ENCODE results near the gene LTBP2.
A peak's percentile ranks its signal among the peaks of the same experiment; 100 is the strongest.

Gene LTBP2

DNA sequence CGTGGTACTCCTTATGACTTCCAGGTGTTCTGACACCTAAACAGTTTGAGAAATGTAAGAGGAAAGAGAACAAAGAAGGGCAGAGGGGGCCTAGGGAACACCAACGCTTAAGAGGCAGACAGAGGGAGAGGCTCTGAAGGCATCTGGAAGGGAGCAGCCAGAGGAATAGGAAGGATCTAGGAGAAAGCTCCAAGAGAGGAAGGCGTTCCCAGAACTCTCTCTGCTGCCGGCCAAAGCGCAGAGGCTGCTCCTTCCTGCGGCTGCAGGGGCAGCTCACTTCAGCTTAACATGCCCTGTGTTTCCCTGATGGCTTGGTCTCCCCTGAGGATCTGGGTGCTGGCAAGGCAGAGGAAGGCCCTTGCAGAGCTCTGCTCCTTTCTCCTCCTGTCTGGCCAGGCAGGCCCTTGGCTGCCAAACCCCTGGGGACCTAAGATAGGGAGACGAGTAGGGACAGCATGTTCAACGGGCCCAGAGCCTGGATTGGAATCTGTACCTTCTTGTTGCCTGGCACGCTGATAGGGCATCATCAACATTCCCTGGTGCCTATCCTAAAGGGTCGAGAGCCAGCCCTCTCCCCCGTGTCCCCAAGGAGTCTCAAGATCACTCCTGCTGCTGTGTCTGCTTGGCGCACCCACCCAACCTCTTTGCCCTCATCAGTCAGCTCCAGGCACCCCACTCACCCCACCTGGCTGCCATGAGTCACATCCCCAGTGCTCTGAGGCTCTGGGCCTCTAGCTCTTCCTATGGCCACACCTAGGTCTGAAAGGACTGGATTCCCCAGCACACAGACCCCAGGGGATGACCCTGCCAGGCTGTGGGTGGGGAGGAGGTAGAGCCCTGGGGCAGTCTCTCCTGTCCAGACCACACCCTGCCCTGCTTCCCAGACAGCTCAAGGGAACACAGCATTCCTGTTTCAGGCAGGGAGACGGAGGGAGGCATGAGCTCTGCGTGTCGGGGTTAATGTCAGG, 45.6 kb downstream of the LTBP2 start:
- intact Hi-C loops (cut with micrococcal nuclease), result no loop called here
- Mint-ChIP-seq H3K27ac (peak overlapping the region; percentile 36), H3K9me3 (no peaks in the 10 kb centered on the region), H3K4me1 (ENCODE audit: low read depth) (peaks cover 42% of the 10 kb centered on the region), H3K36me3 (ENCODE audit: low read depth) (no peaks in the 10 kb centered on the region), H3K27me3 (peaks cover 10% of the 10 kb centered on the region), H3K4me3 (no peak overlapping the region)

- Mint-ChIP-seq H3K4me3 (no peak overlapping the region), H3K27me3 (peaks cover 18% of the 10 kb centered on the region), H3K4me1 (ENCODE audit: low read depth) (peaks cover 19% of the 10 kb centered on the region), H3K27ac (no peak overlapping the region), H3K9me3 (no peaks in the 10 kb centered on the region), H3K36me3 (ENCODE audit: low read depth) (no peaks in the 10 kb centered on the region)
- intact Hi-C loops (cut with micrococcal nuclease), result no loop called here
These were observed 48.4 kb downstream of the LTBP2 start for GRCh38 chr14:74563586-74564159.

GRCh38 chr14:74563233-74563585, 48.8 kb downstream of the LTBP2 start:
- Mint-ChIP-seq H3K4me3 (no peak overlapping the region), H3K27ac (peak overlapping the region; percentile 49), H3K9me3 (no peaks in the 10 kb centered on the region), H3K4me1 (ENCODE audit: low read depth) (peaks cover 16% of the 10 kb centered on the region), H3K27me3 (peaks cover 17% of the 10 kb centered on the region), H3K36me3 (ENCODE audit: low read depth) (no peaks in the 10 kb centered on the region)
- intact Hi-C loops (cut with micrococcal nuclease), result no loop called here

GRCh38 chr14:74562515-74563232, 49.4 kb downstream of the LTBP2 start:
- intact Hi-C loops (cut with micrococcal nuclease), result no loop called here
- Mint-ChIP-seq H3K4me1 (ENCODE audit: low read depth) (peaks cover 11% of the 10 kb centered on the region), H3K27me3 (peaks cover 14% of the 10 kb centered on the region), H3K4me3 (no peak overlapping the region), H3K36me3 (ENCODE audit: low read depth) (no peaks in the 10 kb centered on the region), H3K9me3 (no peaks in the 10 kb centered on the region), H3K27ac (peak overlapping the region; percentile 49)

DNA sequence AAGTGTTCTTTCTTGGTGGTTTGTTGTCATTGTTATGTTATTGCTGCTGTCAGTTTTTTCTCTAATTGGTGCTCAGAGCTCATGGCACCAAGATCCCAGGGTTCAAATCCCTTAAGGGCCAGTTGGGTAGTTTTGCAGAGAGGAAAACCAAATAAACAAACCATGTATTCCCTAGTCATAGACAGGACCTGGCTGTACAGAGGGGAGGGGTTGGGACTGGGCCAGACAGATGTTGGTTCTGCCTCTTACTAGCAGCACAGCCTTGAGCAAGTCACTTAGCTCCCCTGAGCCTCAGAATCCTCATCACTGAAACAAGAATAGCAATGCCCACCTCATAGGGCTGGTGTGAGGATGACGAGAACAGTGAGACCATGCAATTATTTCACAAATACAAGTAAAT, 53.4 kb downstream of the LTBP2 start:
- H3K4me1 Mint-ChIP-seq (ENCODE audit: low read depth), result peaks cover 24% of the 10 kb centered on the region
- H3K9me3 Mint-ChIP-seq, result no peaks in the 10 kb centered on the region
- peak overlapping the region; percentile 15 for H3K27ac Mint-ChIP-seq
- no peak overlapping the region for H3K4me3 Mint-ChIP-seq
- no peaks in the 10 kb centered on the region for H3K36me3 Mint-ChIP-seq (ENCODE audit: low read depth)
- peaks cover 24% of the 10 kb centered on the region for H3K27me3 Mint-ChIP-seq
- intact Hi-C loops (cut with micrococcal nuclease), result no loop called here

- Mint-ChIP-seq H3K27me3 (peaks cover 31% of the 10 kb centered on the region), H3K4me1 (ENCODE audit: low read depth) (peaks cover 20% of the 10 kb centered on the region), H3K9me3 (no peaks in the 10 kb centered on the region), H3K36me3 (ENCODE audit: low read depth) (no peaks in the 10 kb centered on the region), H3K4me3 (no peak overlapping the region), H3K27ac (no peak overlapping the region)
- intact Hi-C loops (cut with micrococcal nuclease), result no loop called here
These were observed 54.3 kb downstream of the LTBP2 start for GRCh38 chr14:74557691-74558090.

GRCh38 chr14:74555476-74556050, 56.5 kb downstream of the LTBP2 start:
- Mint-ChIP-seq H3K27me3 (peaks cover 37% of the 10 kb centered on the region), H3K9me3 (no peaks in the 10 kb centered on the region), H3K4me3 (no peak overlapping the region), H3K27ac (no peak overlapping the region), H3K4me1 (ENCODE audit: low read depth) (peaks cover 20% of the 10 kb centered on the region), H3K36me3 (ENCODE audit: low read depth) (no peaks in the 10 kb centered on the region)
- intact Hi-C loops (cut with micrococcal nuclease), result no loop called here

DNA sequence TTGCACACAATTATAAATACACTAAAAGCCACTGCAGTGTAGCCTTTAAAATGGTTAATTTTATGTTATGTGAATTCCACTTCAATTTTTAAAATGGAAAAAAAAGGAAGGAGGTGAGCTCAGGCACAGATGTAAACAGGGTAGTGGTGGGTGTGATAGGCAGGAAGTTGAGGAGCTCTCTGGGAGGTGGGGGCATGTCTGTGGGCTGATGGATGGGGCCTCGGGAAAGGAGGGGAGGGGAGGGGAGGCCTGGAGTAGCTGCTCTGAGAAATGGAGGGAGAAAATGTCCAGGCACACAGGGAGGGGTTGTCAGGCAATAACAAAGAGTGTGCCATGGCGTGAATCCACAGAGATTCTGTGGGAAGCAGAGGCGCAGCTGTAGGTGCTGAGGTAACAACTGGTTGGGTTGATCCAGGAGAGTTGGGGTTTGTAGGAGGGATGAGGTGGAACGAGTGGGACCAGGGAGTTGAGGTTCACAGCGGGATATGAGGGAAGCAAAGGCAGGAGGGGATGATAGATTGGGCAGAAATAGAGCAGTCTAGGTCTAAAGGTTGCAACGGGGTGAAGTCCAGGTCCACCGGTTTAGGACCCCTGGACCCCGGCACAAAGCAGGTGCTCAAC, 57.2 kb downstream of the LTBP2 start:
- intact Hi-C loops (cut with micrococcal nuclease), result no loop called here
- Mint-ChIP-seq H3K27ac (peak overlapping the region; percentile 38), H3K9me3 (no peaks in the 10 kb centered on the region), H3K27me3 (peaks cover 31% of the 10 kb centered on the region), H3K36me3 (ENCODE audit: low read depth) (no peaks in the 10 kb centered on the region), H3K4me1 (ENCODE audit: low read depth) (peaks cover 20% of the 10 kb centered on the region), H3K4me3 (no peak overlapping the region)

- peaks cover 35% of the 10 kb centered on the region for H3K27me3 Mint-ChIP-seq
- no peak overlapping the region for H3K27ac Mint-ChIP-seq
- no peak overlapping the region for H3K4me3 Mint-ChIP-seq
These were observed 59.4 kb downstream of the LTBP2 start for GRCh38 chr14:74552623-74553022.

GRCh38 chr14:74551431-74552371, 60.3 kb downstream of the LTBP2 start:
- no peaks in the 10 kb centered on the region for H3K9me3 Mint-ChIP-seq
- H3K36me3 Mint-ChIP-seq (ENCODE audit: low read depth), result no peaks in the 10 kb centered on the region
- no peak overlapping the region for H3K27ac Mint-ChIP-seq
- intact Hi-C loops (cut with micrococcal nuclease), result no loop called here
- peaks cover 27% of the 10 kb centered on the region for H3K4me1 Mint-ChIP-seq (ENCODE audit: low read depth)
- no peak overlapping the region for H3K4me3 Mint-ChIP-seq
- H3K27me3 Mint-ChIP-seq, result peaks cover 35% of the 10 kb centered on the region

More at GRCh38 chr14:74552623-74553022, 59.4 kb downstream of the LTBP2 start:
- peaks cover 27% of the 10 kb centered on the region for H3K4me1 Mint-ChIP-seq (ENCODE audit: low read depth)
- intact Hi-C loops (cut with micrococcal nuclease), result no loop called here
- no peaks in the 10 kb centered on the region for H3K9me3 Mint-ChIP-seq
- H3K36me3 Mint-ChIP-seq (ENCODE audit: low read depth), result no peaks in the 10 kb centered on the region

DNA sequence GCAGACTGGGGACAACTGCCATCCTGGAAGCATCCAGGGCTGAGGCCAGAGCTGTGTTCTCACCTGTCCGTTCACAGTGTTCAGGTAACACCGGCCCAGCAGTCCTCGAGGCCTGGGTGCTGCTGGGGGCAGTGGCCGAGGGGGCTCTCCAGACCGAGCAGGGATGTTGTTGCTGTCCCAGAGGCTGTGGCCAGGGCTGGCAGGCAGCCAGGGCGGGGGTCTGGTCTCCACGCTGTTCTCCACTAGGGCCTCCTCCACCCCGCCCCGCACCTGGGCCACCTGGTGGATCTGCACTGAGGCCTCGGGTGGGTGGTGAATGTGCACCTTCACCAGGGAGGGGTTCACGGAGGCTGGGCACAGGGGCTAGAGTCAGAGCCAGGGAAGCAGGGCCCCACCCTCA, 61.0 kb downstream of the LTBP2 start:
- H3K27ac Mint-ChIP-seq, result no peak overlapping the region
- H3K4me1 Mint-ChIP-seq (ENCODE audit: low read depth), result peaks cover 27% of the 10 kb centered on the region
- peaks cover 38% of the 10 kb centered on the region for H3K27me3 Mint-ChIP-seq
- intact Hi-C loops (cut with micrococcal nuclease), result no loop called here
- H3K36me3 Mint-ChIP-seq (ENCODE audit: low read depth), result no peaks in the 10 kb centered on the region
- H3K4me3 Mint-ChIP-seq, result no peak overlapping the region
- no peaks in the 10 kb centered on the region for H3K9me3 Mint-ChIP-seq

DNA sequence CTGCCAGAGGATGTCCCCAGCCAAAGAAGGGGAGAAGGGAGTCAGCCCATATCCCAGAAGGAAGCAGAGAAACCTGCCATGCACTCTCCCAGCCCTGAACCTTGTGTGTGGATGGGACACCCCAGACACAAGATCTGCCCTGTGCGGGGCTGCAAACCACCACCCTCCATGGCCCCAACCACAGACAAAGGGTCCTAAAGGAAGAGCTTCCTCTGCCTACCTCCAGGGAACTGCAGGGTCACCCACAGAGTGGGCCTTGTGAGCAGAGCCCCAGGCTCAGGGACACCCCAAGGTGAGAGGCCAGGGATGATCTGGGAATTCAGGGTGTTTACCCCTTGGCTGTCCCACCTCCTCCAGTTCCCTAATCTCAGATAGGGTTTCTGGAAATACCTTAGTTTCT, 62.0 kb downstream of the LTBP2 start:
- Mint-ChIP-seq H3K36me3 (ENCODE audit: low read depth) (no peaks in the 10 kb centered on the region), H3K4me1 (ENCODE audit: low read depth) (peaks cover 24% of the 10 kb centered on the region), H3K27ac (no peak overlapping the region), H3K27me3 (peaks cover 39% of the 10 kb centered on the region), H3K9me3 (no peaks in the 10 kb centered on the region), H3K4me3 (no peak overlapping the region)
- intact Hi-C loops (cut with micrococcal nuclease), result no loop called here

GRCh38 chr14:74549588-74549987, 62.4 kb downstream of the LTBP2 start:
- intact Hi-C loops (cut with micrococcal nuclease), result no loop called here
- no peak overlapping the region for H3K4me3 Mint-ChIP-seq
- H3K9me3 Mint-ChIP-seq, result no peaks in the 10 kb centered on the region
- H3K4me1 Mint-ChIP-seq (ENCODE audit: low read depth), result peaks cover 20% of the 10 kb centered on the region
- H3K27ac Mint-ChIP-seq, result peak overlapping the region; percentile 50
- no peaks in the 10 kb centered on the region for H3K36me3 Mint-ChIP-seq (ENCODE audit: low read depth)
- H3K27me3 Mint-ChIP-seq, result peaks cover 39% of the 10 kb centered on the region
